HL-60/S4 treated with retinoic acid at 250 ng/mL for 4 days and 3 days (cell line): ENCODE results near the gene CELF2.

Experiments
- in situ Hi-C: fragments of 300-500 bp; cut with MboI; formaldehyde crosslinking; loops from 2 replicates; pipeline ENCODE4 v1.7.0; 2022; ENCODE audit warnings: low sequenced_read_pairs

Gene CELF2

GRCh38 chr10:11290156-11290890 lies 272.7 kb downstream of the CELF2 start:
- in situ Hi-C loops, result no loop called here

GRCh38 chr10:11292576-11293302 lies 275.1 kb downstream of the CELF2 start:
- in situ Hi-C loops, result no loop called here

GRCh38 chr10:11293332-11293731 lies 275.7 kb downstream of the CELF2 start:
- in situ Hi-C loops, result no loop called here

DNA sequence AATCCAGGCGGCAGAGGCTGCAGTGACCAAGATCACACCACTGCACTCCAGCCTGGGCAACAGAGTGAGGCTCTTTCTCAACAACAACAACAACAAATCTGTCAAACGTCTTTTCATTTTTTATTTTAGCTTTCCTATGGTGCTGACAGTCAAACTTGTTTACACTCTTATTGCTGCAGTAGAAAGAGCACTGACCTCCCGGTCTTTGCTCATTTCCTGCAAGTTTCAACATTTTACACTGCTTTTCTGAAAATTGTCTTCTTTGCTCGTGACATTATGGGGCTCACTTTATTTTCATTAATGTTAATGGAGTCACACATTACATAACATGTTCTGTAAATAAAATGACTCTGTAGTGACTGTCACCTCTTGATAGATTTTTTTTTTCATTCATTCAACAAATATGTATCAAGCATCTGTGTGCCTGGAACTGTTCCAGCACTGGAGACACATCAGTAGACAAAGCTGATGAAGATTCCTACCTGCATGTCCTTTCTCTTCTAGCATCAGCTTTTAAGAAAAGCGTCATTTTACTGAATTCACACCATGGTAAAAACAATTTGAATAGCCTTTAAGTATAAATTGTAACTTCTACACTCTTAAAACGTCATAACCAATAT lies 277.3 kb downstream of the CELF2 start:
- in situ Hi-C loops, result no loop called here

DNA sequence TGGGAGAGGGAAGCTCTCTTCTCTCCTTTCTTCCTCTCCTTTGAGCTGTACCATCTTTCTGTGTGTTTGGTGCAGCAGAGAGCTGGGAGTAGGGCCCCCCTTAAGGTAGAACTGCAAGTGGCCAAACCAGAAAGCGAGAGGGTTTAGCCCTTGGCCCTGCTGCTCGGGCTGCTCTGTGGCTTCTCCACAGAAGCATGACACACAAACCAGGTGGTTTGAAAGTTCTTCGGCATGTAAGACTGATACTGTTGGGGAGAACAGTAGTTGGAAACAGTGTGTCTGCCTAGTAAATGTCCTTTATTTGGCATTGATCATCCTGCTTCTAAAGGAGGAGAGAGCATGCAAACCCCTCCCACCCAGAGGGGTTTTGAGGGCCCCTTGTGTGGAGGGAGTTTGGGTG lies 277.8 kb downstream of the CELF2 start:
- in situ Hi-C loops, result no loop called here

- in situ Hi-C loops, result no loop called here
These were observed 279.5 kb downstream of the CELF2 start for GRCh38 chr10:11297136-11297535.

DNA sequence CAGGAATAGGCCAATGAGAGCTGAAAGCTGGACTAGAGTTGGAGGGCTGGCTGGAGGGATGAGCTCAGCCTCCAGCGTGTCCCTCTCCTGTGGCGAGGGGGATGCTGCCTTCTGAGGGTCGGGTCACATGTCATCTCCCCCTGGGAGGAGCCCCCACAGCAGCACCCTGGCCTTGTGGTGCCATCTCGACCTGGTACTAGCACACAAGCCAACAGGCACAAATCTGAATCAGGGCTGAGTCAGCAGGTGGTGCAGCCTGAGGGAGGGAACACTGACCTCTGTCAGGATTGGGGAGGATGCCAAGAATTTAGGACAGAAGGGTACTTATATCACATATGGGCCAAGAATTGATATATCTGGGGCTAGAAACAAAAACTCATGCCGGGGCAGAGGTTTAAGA lies 280.4 kb downstream of the CELF2 start:
- in situ Hi-C loops, result no loop called here

DNA sequence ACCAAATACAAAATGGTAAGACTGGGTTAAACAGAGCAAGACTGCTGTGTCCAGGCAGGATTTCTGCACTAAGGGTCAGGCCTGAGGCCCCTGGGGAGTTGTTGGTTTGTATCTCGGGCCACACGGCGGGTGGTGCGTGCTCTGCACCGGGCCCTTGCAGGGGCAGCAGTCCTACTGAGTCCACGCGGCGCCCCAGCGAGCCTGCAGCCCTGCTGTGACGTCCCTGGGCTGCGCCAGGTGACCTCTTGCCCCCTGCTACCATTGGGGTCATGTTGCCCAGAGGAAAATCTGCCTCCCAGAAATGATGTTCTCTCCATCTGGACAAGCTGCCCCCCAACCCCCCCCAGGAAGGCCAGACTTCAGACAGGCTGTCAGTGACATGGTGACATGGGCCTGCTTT lies 281.5 kb downstream of the CELF2 start:
- in situ Hi-C loops, result no loop called here

- in situ Hi-C loops, result no loop called here
These were observed 282.4 kb downstream of the CELF2 start for GRCh38 chr10:11300026-11300425.

DNA sequence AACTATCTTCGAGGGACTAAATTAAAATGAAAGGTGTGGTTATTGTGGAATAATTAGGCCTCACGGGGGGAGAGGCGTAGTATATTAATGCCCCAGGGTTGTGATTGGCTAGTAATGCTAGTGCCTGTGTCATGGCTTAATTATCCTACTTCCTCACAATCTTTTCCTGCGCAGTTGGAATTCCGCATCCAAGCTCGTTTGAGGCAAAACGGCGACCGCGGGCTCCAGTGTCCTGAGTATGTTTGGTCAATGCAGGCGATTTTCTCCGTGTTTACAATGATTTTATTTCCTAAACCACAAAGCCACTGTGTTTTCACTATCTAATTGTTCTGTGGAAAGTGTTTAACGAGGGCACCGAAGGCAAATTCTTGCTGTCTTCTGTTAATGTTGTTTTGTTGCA lies 282.9 kb downstream of the CELF2 start:
- in situ Hi-C loops, result no loop called here

GRCh38 chr10:11301571-11302111 lies 284.0 kb downstream of the CELF2 start:
- in situ Hi-C loops, result no loop called here

DNA sequence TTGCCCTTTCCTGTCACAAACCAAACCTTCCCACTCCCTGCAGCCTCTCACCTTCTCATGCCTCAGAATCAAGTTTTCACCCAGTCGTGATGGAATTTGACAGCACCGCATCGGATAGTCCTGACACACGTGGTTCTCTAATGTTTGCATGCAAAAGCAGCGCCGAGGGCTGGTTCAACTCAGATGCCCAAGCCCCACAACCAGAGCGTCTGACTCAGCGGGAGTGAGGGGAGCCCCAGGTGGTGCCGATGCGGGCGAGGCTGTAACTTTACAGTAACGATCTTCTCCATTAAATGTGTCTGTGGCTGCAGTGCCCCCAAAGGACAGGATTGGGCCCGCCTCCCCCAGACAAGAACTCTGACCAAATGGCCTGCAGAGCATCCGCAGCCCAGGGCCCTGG lies 284.5 kb downstream of the CELF2 start:
- in situ Hi-C loops, result no loop called here

- in situ Hi-C loops, result no loop called here
These were observed 285.9 kb downstream of the CELF2 start for GRCh38 chr10:11303361-11304170.

- in situ Hi-C loops, result no loop called here
These were observed 287.4 kb downstream of the CELF2 start for GRCh38 chr10:11304906-11305585.

DNA sequence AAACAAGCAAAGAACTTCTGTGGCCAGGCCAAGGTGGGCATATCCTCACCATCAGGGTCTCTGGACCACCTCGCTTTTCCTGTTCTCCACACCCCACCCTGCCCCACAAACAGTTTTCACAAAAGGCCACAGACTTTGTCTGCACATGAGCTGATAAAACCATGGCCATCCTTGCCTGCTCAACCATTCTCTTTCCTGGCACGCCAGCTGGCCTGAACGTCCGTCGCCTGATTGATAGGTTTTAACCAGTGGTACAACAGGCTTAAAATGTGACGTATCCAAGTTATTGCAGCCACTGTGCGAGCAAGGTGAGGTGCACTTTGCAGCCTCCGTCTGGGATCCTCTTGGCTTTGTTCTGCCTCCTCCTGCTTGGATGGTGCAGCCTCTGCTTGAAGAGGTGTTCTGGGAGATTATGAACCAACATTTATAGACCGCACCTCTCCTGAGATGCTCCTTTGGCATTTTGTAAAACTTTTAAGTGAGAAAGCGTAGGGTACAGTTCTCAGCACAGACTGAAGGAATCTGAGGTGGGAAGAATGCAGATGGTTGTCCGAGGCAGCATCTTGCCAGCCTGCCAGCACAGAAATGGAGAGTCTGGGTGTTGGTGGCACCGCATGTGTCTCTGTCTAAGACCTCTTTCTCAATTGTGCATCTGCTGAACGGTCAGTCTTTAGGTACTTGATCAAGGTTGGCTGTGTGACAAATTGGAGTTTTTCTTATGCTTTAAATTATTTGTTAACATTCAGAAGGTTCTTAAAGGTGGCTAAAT lies 288.3 kb downstream of the CELF2 start:
- in situ Hi-C loops, result no loop called here

DNA sequence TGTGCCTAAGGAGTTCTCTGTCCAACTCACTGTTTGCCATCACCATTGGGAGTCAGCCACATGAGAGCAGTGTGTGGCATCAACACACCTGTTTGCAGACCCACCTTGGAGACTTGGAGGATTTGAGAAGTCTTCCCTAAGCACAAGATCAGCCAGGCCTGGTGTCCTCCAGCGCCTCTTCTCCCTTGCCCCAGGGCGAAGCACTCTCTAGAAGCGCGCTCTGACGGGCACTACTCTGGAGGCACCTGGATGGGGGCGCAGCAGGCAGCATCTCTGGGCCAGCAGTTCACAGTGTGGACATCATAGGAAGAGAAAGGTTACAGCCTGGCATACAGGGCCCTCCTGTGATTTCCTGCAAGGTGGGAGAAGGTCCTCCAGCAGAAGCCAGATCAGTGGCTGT lies 289.3 kb downstream of the CELF2 start:
- in situ Hi-C loops, result no loop called here

DNA sequence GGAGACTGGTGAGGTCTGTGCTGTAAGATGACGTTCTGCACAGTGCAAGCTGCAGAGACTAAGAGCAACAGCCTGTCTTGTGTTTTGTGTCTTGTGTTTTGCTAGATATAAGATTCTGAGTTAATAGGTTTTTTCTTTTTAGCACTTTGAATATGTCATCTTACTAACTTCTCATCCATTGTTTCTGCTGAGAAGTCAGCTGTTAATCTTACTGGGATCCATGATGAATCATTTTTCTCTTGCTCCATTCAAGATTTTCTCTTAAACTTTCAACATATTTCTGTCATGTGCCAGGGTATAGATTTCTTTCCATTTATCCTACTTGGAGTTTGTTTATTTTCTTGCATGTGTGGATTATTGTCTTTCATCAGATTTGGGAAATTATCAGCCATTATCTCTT lies 290.3 kb downstream of the CELF2 start:
- in situ Hi-C loops, result no loop called here

DNA sequence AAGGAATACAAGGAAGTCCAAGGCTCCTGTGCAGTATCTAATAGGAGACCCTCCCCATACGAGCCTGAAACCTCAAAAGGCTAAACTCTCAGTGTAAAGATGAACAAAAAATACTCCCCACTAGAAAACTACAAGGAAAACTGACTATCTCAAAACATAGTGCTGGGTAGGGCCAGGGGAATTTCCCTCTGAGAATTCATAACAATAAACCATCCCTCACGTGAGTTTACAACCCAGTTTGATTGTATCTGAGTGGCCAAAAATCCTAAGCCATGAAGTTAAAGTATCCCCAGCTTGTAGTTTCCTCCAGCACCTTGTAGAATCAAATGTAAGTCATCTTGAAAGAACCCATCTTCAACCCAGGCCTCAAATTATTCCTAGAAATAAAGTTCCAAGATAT lies 293.4 kb downstream of the CELF2 start:
- in situ Hi-C loops, result no loop called here

GRCh38 chr10:11313463-11313862 lies 295.8 kb downstream of the CELF2 start:
- in situ Hi-C loops, result no loop called here
